Measurements from ENCODE around the gene KAZN. TPM values are rescaled to one million over a fixed set of nuclear protein-coding genes. Genes with fewer than 3 reads are reported as not detected.

The KAZN gene
- total RNA-seq, 3 donors from 2014 or later: 12.2 to 16.4 (median 16.2) TPM

DNA sequence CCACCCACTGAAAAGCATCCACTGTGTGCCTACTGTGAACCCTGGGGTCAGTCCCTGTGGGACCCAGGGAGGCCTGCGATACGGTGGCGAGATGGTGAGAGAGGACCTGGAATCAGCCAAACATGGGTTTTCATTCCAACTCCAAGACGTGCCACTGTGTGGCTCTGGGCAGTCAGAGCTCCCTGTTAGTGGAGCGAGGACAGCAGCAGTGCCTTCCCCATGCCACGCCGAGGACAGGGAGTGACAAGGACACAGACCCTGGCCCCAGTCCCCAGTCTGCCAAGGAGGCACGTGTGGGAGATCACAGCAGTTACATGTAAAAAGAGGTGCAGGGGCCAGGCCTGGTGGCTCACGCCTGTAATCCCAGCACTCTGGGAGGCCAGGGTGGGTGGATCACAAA, 504.2 kb downstream of the KAZN start:
- intact Hi-C loops (cut with DNase I; ENCODE audit: low total_unique reads): no loop called here
- TF ChIP-seq, protein P1, sequence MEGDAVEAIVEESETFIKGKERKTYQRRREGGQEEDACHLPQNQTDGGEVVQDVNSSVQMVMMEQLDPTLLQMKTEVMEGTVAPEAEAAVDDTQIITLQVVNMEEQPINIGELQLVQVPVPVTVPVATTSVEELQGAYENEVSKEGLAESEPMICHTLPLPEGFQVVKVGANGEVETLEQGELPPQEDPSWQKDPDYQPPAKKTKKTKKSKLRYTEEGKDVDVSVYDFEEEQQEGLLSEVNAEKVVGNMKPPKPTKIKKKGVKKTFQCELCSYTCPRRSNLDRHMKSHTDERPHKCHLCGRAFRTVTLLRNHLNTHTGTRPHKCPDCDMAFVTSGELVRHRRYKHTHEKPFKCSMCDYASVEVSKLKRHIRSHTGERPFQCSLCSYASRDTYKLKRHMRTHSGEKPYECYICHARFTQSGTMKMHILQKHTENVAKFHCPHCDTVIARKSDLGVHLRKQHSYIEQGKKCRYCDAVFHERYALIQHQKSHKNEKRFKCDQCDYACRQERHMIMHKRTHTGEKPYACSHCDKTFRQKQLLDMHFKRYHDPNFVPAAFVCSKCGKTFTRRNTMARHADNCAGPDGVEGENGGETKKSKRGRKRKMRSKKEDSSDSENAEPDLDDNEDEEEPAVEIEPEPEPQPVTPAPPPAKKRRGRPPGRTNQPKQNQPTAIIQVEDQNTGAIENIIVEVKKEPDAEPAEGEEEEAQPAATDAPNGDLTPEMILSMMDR (IDR thresholded peaks at IDR 0.05): no peak
- TF ChIP-seq POLR2AphosphoS5 (IDR thresholded peaks at IDR 0.05): no peak
- TF ChIP-seq POLR2A (IDR thresholded peaks at IDR 0.05): no peak
- no peak for DNase-seq (ENCODE audit: low spot score in 2 of 2)
- Histone ChIP-seq H3K4me3 (no peak overlapping the region), H3K4me1 (no peaks in the 10 kb centered on the region), H3K27ac (no peak overlapping the region), H3K36me3 (no peaks in the 10 kb centered on the region), H3K9me3 (peaks cover 5 to 9% of the 10 kb centered on the region in 2 donors), H3K27me3 (no peaks in the 10 kb centered on the region)

DNA sequence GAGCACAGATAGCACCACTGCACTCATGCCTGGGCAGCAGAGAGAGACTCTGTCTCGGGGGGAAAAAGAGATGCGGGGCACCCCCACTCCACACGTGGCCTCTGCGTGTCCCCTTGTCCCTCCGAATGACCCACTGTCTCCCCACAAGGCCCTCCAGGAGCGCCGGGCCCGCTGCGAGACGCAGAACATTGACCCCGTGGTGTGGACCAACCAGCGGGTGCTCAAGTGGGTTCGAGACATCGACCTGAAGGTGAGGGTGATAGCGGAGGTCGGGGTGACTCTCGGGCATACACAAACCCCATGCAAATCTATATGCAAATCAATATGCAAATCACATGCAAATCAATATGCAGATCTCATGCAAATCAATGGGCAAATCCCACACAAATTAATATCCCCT, 504.7 kb downstream of the KAZN start:
- DNase-seq (ENCODE audit: low spot score in 2 of 2): no peak
- no peaks in the 10 kb centered on the region for H3K27me3 ChIP-seq

DNA sequence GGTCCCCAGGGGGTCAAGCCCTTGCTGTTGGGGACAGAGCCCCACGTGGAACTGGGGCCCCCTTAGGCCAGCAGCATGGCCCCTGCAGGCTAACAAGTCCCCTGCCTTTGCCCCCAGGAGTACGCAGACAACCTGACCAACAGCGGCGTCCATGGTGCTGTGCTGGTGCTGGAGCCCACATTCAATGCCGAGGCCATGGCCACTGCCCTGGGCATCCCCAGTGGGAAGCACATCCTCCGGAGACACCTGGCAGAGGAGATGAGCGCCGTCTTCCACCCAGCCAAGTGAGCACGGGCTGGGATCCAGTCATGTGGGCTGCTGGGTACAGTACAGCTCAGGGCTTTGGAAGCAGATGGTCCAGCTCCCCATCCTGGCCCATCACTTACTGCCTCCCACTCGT, 505.4 kb downstream of the KAZN start:
- intact Hi-C loops (cut with DNase I; ENCODE audit: low total_unique reads): no loop called here
- Histone ChIP-seq H3K9me3 (peaks cover 5 to 9% of the 10 kb centered on the region in 2 donors), H3K27ac (no peak overlapping the region), H3K27me3 (no peaks in the 10 kb centered on the region), H3K4me3 (no peak overlapping the region), H3K4me1 (no peaks in the 10 kb centered on the region), H3K36me3 (no peaks in the 10 kb centered on the region)
- no peak for DNase-seq (ENCODE audit: low spot score in 2 of 2)
- no peak for TF ChIP-seq POLR2A (IDR thresholded peaks at IDR 0.05)
- TF ChIP-seq, protein P1 (IDR thresholded peaks at IDR 0.05): no peak
- no peak for TF ChIP-seq POLR2AphosphoS5 (IDR thresholded peaks at IDR 0.05)

More for the DNA sequence above, 504.7 kb downstream of the KAZN start:
- intact Hi-C loops (cut with DNase I; ENCODE audit: low total_unique reads): no loop called here
- no peak overlapping the region for H3K4me3 ChIP-seq
- peaks cover 5 to 9% of the 10 kb centered on the region in 2 donors for H3K9me3 ChIP-seq
- TF ChIP-seq POLR2AphosphoS5 (IDR thresholded peaks at IDR 0.05): no peak
- TF ChIP-seq POLR2A (IDR thresholded peaks at IDR 0.05): no peak
- TF ChIP-seq, protein P1 (IDR thresholded peaks at IDR 0.05): no peak
- no peak overlapping the region for H3K27ac ChIP-seq
- no peaks in the 10 kb centered on the region for H3K4me1 ChIP-seq
- no peaks in the 10 kb centered on the region for H3K36me3 ChIP-seq

DNA sequence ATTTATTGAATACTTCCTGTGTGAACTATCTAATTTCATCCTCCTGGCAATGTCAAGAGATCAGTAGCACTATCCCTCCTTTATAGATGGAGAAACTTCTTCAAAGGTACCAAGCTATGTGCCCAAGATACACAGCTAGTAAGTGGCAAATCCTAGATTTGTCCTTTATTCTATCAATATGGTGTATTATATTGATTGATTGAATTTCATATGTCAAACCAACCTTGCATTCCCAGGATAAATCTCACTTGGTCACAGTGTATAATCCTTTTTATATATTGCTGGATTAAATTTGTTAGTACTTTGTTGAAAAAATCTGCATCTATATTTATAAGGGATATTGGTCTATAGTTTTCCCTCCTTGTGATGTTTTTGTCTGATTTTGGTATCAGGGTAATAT, 506.3 kb downstream of the KAZN start:
- H3K4me1 ChIP-seq: no peaks in the 10 kb centered on the region
- no peak for TF ChIP-seq POLR2A (IDR thresholded peaks at IDR 0.05)
- TF ChIP-seq POLR2AphosphoS5 (IDR thresholded peaks at IDR 0.05): no peak
- TF ChIP-seq, protein P1 (IDR thresholded peaks at IDR 0.05): no peak
- H3K27ac ChIP-seq: no peak overlapping the region
- H3K36me3 ChIP-seq: no peaks in the 10 kb centered on the region
- no peaks in the 10 kb centered on the region for H3K27me3 ChIP-seq
- H3K4me3 ChIP-seq: no peak overlapping the region
- no peak for DNase-seq (ENCODE audit: low spot score in 2 of 2)
- intact Hi-C loops (cut with DNase I; ENCODE audit: low total_unique reads): no loop called here
- H3K9me3 ChIP-seq: peaks cover 5 to 9% of the 10 kb centered on the region in 2 donors

DNA sequence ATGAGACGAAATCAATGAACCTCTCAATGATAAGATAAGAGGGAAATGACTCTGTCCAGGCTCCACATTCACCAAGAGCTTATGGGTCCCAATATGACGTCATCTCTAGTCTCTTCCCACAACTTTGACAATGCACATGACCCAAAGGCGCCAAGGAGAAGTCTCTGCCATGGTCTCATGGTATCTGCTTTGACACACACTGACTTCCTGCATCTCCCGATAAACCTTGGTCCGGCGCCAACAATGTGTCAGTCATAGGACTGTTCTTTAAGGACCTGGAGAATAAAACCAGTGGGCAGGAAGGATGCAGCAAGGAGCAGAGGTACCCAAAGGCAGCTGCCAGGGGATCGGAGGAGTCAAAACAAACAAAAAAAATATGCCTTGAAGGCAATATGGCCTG, 508.1 kb downstream of the KAZN start:
- no peaks in the 10 kb centered on the region for H3K36me3 ChIP-seq
- TF ChIP-seq POLR2A (IDR thresholded peaks at IDR 0.05): no peak
- TF ChIP-seq, protein P1 (IDR thresholded peaks at IDR 0.05): no peak
- TF ChIP-seq POLR2AphosphoS5 (IDR thresholded peaks at IDR 0.05): no peak
- H3K27ac ChIP-seq: no peak overlapping the region
- no peaks in the 10 kb centered on the region for H3K27me3 ChIP-seq
- intact Hi-C loops (cut with DNase I; ENCODE audit: low total_unique reads): no loop called here
- peaks cover 5 to 9% of the 10 kb centered on the region in 2 donors for H3K9me3 ChIP-seq
- no peak for DNase-seq (ENCODE audit: low spot score in 2 of 2)
- H3K4me3 ChIP-seq: no peak overlapping the region
- H3K4me1 ChIP-seq: no peaks in the 10 kb centered on the region
